ENCODE measurements around the gene KRT28.

KRT28 gene

GRCh38 chr17:40827746-40828453 is 28.1 kb upstream of the KRT28 start (continued):
- peak; percentile 76; the same call in 1 of the 2 replicates for TF ChIP-seq ZSCAN5A (tag by site-specific recombination; IDR thresholded peaks at IDR 0.05)
- TF ChIP-seq ZBTB10 (tag by site-specific recombination; IDR thresholded peaks at IDR 0.05) = no peak
- no peak for TF ChIP-seq ZNF121 (tag by site-specific recombination; IDR thresholded peaks at IDR 0.05)
- no peak for TF ChIP-seq BCL6B (tag by site-specific recombination; IDR thresholded peaks at IDR 0.05)
- TF ChIP-seq ZSCAN30 (tag by site-specific recombination; IDR thresholded peaks at IDR 0.05) = 0 out of 2 replicates have a peak, but pooled peaks have one; percentile 41
- no peak for TF ChIP-seq ZNF501 (tag by site-specific recombination; IDR thresholded peaks at IDR 0.05)
- TF ChIP-seq ZNF658 (tag by site-specific recombination; IDR thresholded peaks at IDR 0.05) = no peak
- no peak for TF ChIP-seq ZNF701 (tag by site-specific recombination; IDR thresholded peaks at IDR 0.05)
- no peak for TF ChIP-seq HIC1 (tag by site-specific recombination; IDR thresholded peaks at IDR 0.05)
- TF ChIP-seq ZNF423 (tag by site-specific recombination; IDR thresholded peaks at IDR 0.05) = no peak
- TF ChIP-seq PRDM6 (tag by site-specific recombination; IDR thresholded peaks at IDR 0.05) = peak; percentile 88
- no peak for TF ChIP-seq ZNF19 (tag by site-specific recombination; IDR thresholded peaks at IDR 0.05; ENCODE audit: low read depth)
- TF ChIP-seq ZNF433 (tag by site-specific recombination; IDR thresholded peaks at IDR 0.05; ENCODE audit: low read depth) = no peak
- peak; percentile 61 for TF ChIP-seq ZNF561 (tag by site-specific recombination; IDR thresholded peaks at IDR 0.05; ENCODE audit: borderline replicate concordance)
- TF ChIP-seq ZBTB20 (tag by site-specific recombination; IDR thresholded peaks at IDR 0.05) = peak; percentile 37; the same call in 1 of the 2 replicates
- TF ChIP-seq ZNF626 (tag by site-specific recombination; IDR thresholded peaks at IDR 0.05) = no peak
- TF ChIP-seq FEZF1 (tag by site-specific recombination; IDR thresholded peaks at IDR 0.05) = peak; percentile 81
- no peak for TF ChIP-seq ZNF148 (tag by site-specific recombination; IDR thresholded peaks at IDR 0.05; ENCODE audit: borderline replicate concordance)
- TF ChIP-seq ZNF394 (tag by site-specific recombination; IDR thresholded peaks at IDR 0.05; ENCODE audit: borderline replicate concordance) = peak; percentile 74; the same call in 1 of the 2 replicates
- peak; percentile 58; the same call in 1 of the 2 replicates for TF ChIP-seq GLI2 (tag by site-specific recombination; IDR thresholded peaks at IDR 0.05; ENCODE audit: borderline replicate concordance, low read depth)
- TF ChIP-seq ZNF311 (tag by site-specific recombination; IDR thresholded peaks at IDR 0.05; ENCODE audit: borderline replicate concordance) = no peak
- TF ChIP-seq ZNF169 (tag by site-specific recombination; IDR thresholded peaks at IDR 0.05) = no peak
- 0 out of 2 replicates have a peak, but pooled peaks have one; percentile 17 for TF ChIP-seq ZNF18 (tag by site-specific recombination; IDR thresholded peaks at IDR 0.05)
- no peak for TF ChIP-seq SP3 (tag by site-specific recombination; IDR thresholded peaks at IDR 0.05)
- peak; percentile 61; the same call in 1 of the 2 replicates for TF ChIP-seq OVOL3 (tag by site-specific recombination; IDR thresholded peaks at IDR 0.05)
- no peak for TF ChIP-seq ZNF548 (tag by site-specific recombination; IDR thresholded peaks at IDR 0.05)
